ENCODE data around the gene FAM180A.

The FAM180A gene

GRCh38 chr7:135748770-135749169, at the start of gene FAM180A:
Gene FAM180A (minus strand): TSS chr7:135748813. CDS start chr7:135748580, 233 bp downstream.
- no peak for TF ChIP-seq CTCF (IDR thresholded peaks at IDR 0.05; ENCODE audit: control insufficient read depth, extremely low read depth, insufficient read depth)
- DNase-seq (ENCODE audit: low read depth) = no peak
- no peak within 1 kb of the TSS for H3K4me3 ChIP-seq (ENCODE audit: low read depth, low read length)

DNA sequence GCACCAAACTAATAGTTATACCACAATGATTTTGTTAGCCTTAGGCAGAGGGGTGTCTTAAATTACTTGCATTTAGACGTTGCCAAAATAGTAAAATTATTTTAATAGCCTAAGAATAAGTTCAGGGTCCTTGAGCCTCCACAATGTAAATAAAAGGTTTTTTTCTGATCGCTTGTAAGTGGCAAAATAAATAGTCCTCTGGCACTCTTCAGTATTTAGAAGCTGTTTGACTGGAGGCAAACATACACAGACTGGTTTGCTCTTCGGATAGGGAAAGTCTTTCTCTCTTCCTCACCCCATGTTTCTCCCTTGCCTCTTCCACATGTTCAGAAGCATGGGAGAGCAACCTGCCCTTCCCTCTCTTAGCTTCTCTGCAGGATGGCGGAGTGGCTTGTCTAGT, 49.5 kb upstream of the FAM180A start:
- no peak for TF ChIP-seq CTCF (IDR thresholded peaks at IDR 0.05; ENCODE audit: control insufficient read depth, extremely low read depth, insufficient read depth)
- no peak for DNase-seq (ENCODE audit: low read depth)

DNA sequence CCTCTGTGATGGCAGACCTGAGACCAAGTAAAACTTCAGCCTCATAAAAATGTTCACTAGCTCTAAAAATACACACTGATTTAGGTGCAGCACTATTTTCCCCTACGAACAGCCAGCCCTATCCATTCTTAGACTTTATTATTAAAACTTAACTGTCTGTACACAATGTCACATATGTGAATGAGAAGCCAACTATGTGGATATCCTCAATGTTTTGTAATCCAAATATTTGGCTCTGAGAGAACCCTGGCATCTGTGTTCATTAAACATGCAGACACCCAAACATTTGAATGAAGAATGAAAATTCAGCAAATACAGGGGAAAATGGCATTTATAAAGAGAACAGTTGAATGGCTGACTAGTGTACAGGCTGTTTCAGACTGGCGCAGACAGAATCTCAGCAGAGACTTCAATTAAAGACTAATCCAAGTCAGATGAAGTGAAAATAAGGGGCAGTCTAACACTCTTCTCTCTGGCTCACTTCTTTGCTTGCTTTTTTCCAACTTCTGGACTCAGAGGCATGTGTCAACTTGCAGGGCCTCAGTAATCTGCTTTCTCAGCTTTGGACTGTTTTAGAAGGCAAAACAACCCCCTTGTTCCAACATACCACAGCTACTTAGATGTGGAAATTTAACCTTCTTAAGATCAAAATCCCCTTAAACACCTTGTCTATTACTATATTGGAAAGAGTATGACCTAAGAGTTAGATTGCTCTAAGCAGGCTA, 47.4 kb upstream of the FAM180A start:
- no peak overlapping the region for H3K4me3 ChIP-seq (ENCODE audit: low read depth, low read length)
- TF ChIP-seq CTCF (IDR thresholded peaks at IDR 0.05; ENCODE audit: control insufficient read depth, extremely low read depth, insufficient read depth) = no peak
- DNase-seq (ENCODE audit: low read depth) = no peak

More for the DNA sequence above, 49.5 kb upstream of the FAM180A start:
- H3K4me3 ChIP-seq (ENCODE audit: low read depth, low read length) = no peak overlapping the region

DNA sequence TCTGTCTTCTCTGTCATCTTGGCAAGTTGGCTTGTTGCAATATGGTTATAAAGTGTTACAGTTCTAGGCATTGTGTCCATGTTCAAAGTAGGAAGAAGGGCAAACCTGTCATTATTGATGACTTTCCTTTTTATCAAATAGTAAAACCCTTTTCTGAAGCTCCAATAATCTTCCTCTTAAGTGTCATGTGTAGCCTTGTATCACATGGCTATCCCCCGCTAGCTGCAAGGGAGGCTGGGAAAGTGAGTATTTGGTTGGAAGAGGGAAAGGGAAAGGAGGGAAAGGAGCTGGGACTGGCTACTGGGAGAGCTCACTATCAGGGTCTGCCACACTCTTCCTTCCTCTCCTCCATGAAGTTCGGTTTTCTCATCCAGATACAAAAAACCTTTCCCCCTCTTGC, 45.2 kb upstream of the FAM180A start:
- TF ChIP-seq CTCF (IDR thresholded peaks at IDR 0.05; ENCODE audit: control insufficient read depth, extremely low read depth, insufficient read depth) = no peak
- no peak for DNase-seq (ENCODE audit: low read depth)

GRCh38 chr7:135792866-135793265, 44.3 kb upstream of the FAM180A start:
- H3K4me3 ChIP-seq (ENCODE audit: low read depth, low read length) = no peak overlapping the region
- no peak for DNase-seq (ENCODE audit: low read depth)
- TF ChIP-seq CTCF (IDR thresholded peaks at IDR 0.05; ENCODE audit: control insufficient read depth, extremely low read depth, insufficient read depth) = no peak

More for the DNA sequence above, 45.2 kb upstream of the FAM180A start:
- no peak overlapping the region for H3K4me3 ChIP-seq (ENCODE audit: low read depth, low read length)

GRCh38 chr7:135792363-135792668, 43.7 kb upstream of the FAM180A start:
- no peak for DNase-seq (ENCODE audit: low read depth)
- H3K4me3 ChIP-seq (ENCODE audit: low read depth, low read length) = no peak overlapping the region
- TF ChIP-seq CTCF (IDR thresholded peaks at IDR 0.05; ENCODE audit: control insufficient read depth, extremely low read depth, insufficient read depth) = no peak

All from LNCaP clone FGC (cell line).